Fibroblast of skin of left quadriceps (primary cell): Measurements from ENCODE around the gene TSPOAP1.

Source experiments
- DNase-seq, 2 experiments: peaks; one replicate each; pipeline ENCODE4 v3.0.0-alpha.2; 2013; ENCODE audit warnings: low read depth in 2 of 2

The TSPOAP1 gene

GRCh38 chr17:58329035-58329809, 627 bp upstream of the TSPOAP1 start:
- no peak for DNase-seq

GRCh38 chr17:58327363-58328194, 1.0 kb downstream of the TSPOAP1 start:
- DNase-seq = no peak

- no peak for DNase-seq
Measured at GRCh38 chr17:58326609-58327362, 1.8 kb downstream of the TSPOAP1 start.

GRCh38 chr17:58325976-58326468, 2.6 kb downstream of the TSPOAP1 start:
- no peak for DNase-seq

- no peak for DNase-seq
Measured at GRCh38 chr17:58325289-58325726, 3.3 kb downstream of the TSPOAP1 start.

GRCh38 chr17:58324409-58325288, 3.9 kb downstream of the TSPOAP1 start:
- no peak for DNase-seq

GRCh38 chr17:58324056-58324408, 4.6 kb downstream of the TSPOAP1 start:
- DNase-seq = no peak

- DNase-seq = no peak
Measured at GRCh38 chr17:58323366-58324055, 5.1 kb downstream of the TSPOAP1 start.

- no peak for DNase-seq
Measured at GRCh38 chr17:58322581-58323185, 5.9 kb downstream of the TSPOAP1 start.

- DNase-seq = no peak
Measured at GRCh38 chr17:58321571-58322525, 6.7 kb downstream of the TSPOAP1 start.

GRCh38 chr17:58320570-58321323, 7.8 kb downstream of the TSPOAP1 start:
- DNase-seq = no peak

- no peak for DNase-seq
Measured at GRCh38 chr17:58320163-58320558, 8.4 kb downstream of the TSPOAP1 start.

- DNase-seq = no peak
Measured at GRCh38 chr17:58319173-58320162, 9.1 kb downstream of the TSPOAP1 start.

- no peak for DNase-seq
Measured at GRCh38 chr17:58318627-58319172, 9.9 kb downstream of the TSPOAP1 start.

- DNase-seq = no peak
Measured at GRCh38 chr17:58318065-58318481, 10.5 kb downstream of the TSPOAP1 start.

GRCh38 chr17:58317421-58318064, 11.1 kb downstream of the TSPOAP1 start:
- no peak for DNase-seq
